Stomach smooth muscle (tissue), 2 donors: ENCODE results near the gene LRRC27.

Experiments used
- H3K27ac ChIP-seq: one replicate; pipeline ENCODE4 v1.7.0; 2013; ENCODE audit warnings: mild to moderate bottlenecking, low read length, inconsistent platforms
- H3K27me3 ChIP-seq, 2 donors: one replicate each; pipeline ENCODE4 v1.7.0; 2013; ENCODE audit warnings: low read length in 2 of 2; ENCODE audit not compliant: insufficient read depth in 2 of 2, control insufficient read depth in 1 of 2
- H3K36me3 ChIP-seq, 2 donors: one replicate each; pipeline ENCODE4 v1.7.0; 2013; ENCODE audit warnings: low read length in 2 of 2; ENCODE audit not compliant: control insufficient read depth in 2 of 2, insufficient read depth in 2 of 2
- H3K4me1 ChIP-seq: one replicate; pipeline ENCODE4 v1.7.0; 2013; ENCODE audit warnings: low read length; ENCODE audit not compliant: control insufficient read depth, insufficient read depth
- H3K4me3 ChIP-seq, 2 donors: one replicate each; pipeline ENCODE4 v1.7.0; 2013; ENCODE audit warnings: low read length in 2 of 2
- H3K9ac ChIP-seq, 2 donors: one replicate each; pipeline ENCODE4 v1.7.0; 2013; ENCODE audit warnings: low read length in 2 of 2, mild to moderate bottlenecking in 1 of 2
- H3K9me3 ChIP-seq, 2 donors: one replicate each; pipeline ENCODE4 v1.7.0; 2013; ENCODE audit warnings: low read length in 2 of 2; ENCODE audit not compliant: control insufficient read depth in 2 of 2
- donor health status: healthy.
- donor health status: Pancreatic carcinoma.

Gene LRRC27

GRCh38 chr10:132331601-132332432, at the start of gene LRRC27:
TSS of gene LRRC27 (plus strand) at chr10:132332193. CDS start at chr10:132333525, 1,332 bp downstream.
- Histone ChIP-seq H3K4me3 (peak within 1 kb of the TSS; percentile 94 to 95), H3K36me3 (no peaks in the 10 kb centered on the region), H3K9me3 (no peaks in the 10 kb centered on the region), H3K4me1 (peaks cover 23% of the 10 kb centered on the region), H3K9ac (peak within 1 kb of the TSS; percentile 72 to 81), H3K27me3 (no peaks in the 10 kb centered on the region), H3K27ac (peak within 1 kb of the TSS; percentile 46)

- Histone ChIP-seq H3K27me3 (peaks cover 2% of the 10 kb centered on the region in 2 donors), H3K27ac (no peak overlapping the region), H3K4me1 (peaks cover 6% of the 10 kb centered on the region), H3K9ac (no peak overlapping the region), H3K36me3 (no peaks in the 10 kb centered on the region), H3K9me3 (no peaks in the 10 kb centered on the region), H3K4me3 (no peak overlapping the region)
Measured at GRCh38 chr10:132282667-132283603, 49.1 kb upstream of the LRRC27 start.

- peaks cover 0 to 2% of the 10 kb centered on the region in 2 donors for H3K9me3 ChIP-seq
- H3K4me1 ChIP-seq: peaks cover 6% of the 10 kb centered on the region
- H3K27ac ChIP-seq: no peak overlapping the region
- peaks cover 2% of the 10 kb centered on the region in 2 donors for H3K27me3 ChIP-seq
- no peaks in the 10 kb centered on the region for H3K36me3 ChIP-seq
- H3K9ac ChIP-seq: no peak overlapping the region
- H3K4me3 ChIP-seq: no peak overlapping the region
Measured at GRCh38 chr10:132283604-132284382, 48.2 kb upstream of the LRRC27 start.

GRCh38 chr10:132289439-132289838, 42.6 kb upstream of the LRRC27 start:
- Histone ChIP-seq H3K9me3 (peaks cover 0 to 2% of the 10 kb centered on the region in 2 donors), H3K27ac (no peak overlapping the region), H3K9ac (no peak overlapping the region), H3K4me3 (no peak overlapping the region), H3K4me1 (peaks cover 15% of the 10 kb centered on the region), H3K27me3 (no peaks in the 10 kb centered on the region), H3K36me3 (no peaks in the 10 kb centered on the region)

GRCh38 chr10:132290631-132291030, 41.4 kb upstream of the LRRC27 start:
- Histone ChIP-seq H3K27me3 (no peaks in the 10 kb centered on the region), H3K4me1 (peaks cover 17% of the 10 kb centered on the region), H3K4me3 (no peak overlapping the region)

GRCh38 chr10:132291826-132292225, 40.2 kb upstream of the LRRC27 start:
- peaks cover 0 to 2% of the 10 kb centered on the region in 2 donors for H3K9me3 ChIP-seq
- no peak overlapping the region for H3K4me3 ChIP-seq
- H3K27ac ChIP-seq: no peak overlapping the region
- no peaks in the 10 kb centered on the region for H3K27me3 ChIP-seq
- no peaks in the 10 kb centered on the region for H3K36me3 ChIP-seq
- no peak overlapping the region for H3K9ac ChIP-seq
- peaks cover 17% of the 10 kb centered on the region for H3K4me1 ChIP-seq

More at GRCh38 chr10:132290631-132291030, 41.4 kb upstream of the LRRC27 start:
- no peak overlapping the region for H3K9ac ChIP-seq
- peaks cover 0 to 2% of the 10 kb centered on the region in 2 donors for H3K9me3 ChIP-seq
- no peaks in the 10 kb centered on the region for H3K36me3 ChIP-seq
- H3K27ac ChIP-seq: no peak overlapping the region

- Histone ChIP-seq H3K4me1 (peaks cover 17% of the 10 kb centered on the region), H3K36me3 (no peaks in the 10 kb centered on the region), H3K4me3 (peak overlapping the region in 1 of 2 donors; percentile 40), H3K27me3 (no peaks in the 10 kb centered on the region), H3K9me3 (peaks cover 0 to 2% of the 10 kb centered on the region in 2 donors), H3K9ac (peak overlapping the region in 1 of 2 donors; percentile 39), H3K27ac (no peak overlapping the region)
Measured at GRCh38 chr10:132292287-132293200, 39.4 kb upstream of the LRRC27 start.

GRCh38 chr10:132293201-132293812, 38.7 kb upstream of the LRRC27 start:
- H3K27me3 ChIP-seq: no peaks in the 10 kb centered on the region
- H3K9me3 ChIP-seq: peaks cover 0 to 1% of the 10 kb centered on the region in 2 donors
- no peaks in the 10 kb centered on the region for H3K36me3 ChIP-seq
- peak overlapping the region in 1 of 2 donors; percentile 39 for H3K9ac ChIP-seq
- H3K4me3 ChIP-seq: peak overlapping the region; percentile 31 to 40
- peaks cover 17% of the 10 kb centered on the region for H3K4me1 ChIP-seq
- peak overlapping the region; percentile 60 for H3K27ac ChIP-seq

GRCh38 chr10:132293813-132294520, 38.0 kb upstream of the LRRC27 start:
- no peak overlapping the region for H3K4me3 ChIP-seq
- H3K36me3 ChIP-seq: no peaks in the 10 kb centered on the region
- H3K27ac ChIP-seq: peak overlapping the region; percentile 60
- no peaks in the 10 kb centered on the region for H3K9me3 ChIP-seq
- peaks cover 17% of the 10 kb centered on the region for H3K4me1 ChIP-seq
- no peak overlapping the region for H3K9ac ChIP-seq
- peaks cover 0 to 2% of the 10 kb centered on the region in 2 donors for H3K27me3 ChIP-seq
